GM21529 (cell line): Measurements from ENCODE around the gene MYH13.
A peak's percentile ranks its signal among the peaks of the same experiment; 100 is the strongest.

Source experiments
- ATAC-seq: cut with Tn5 transposase; IDR thresholded peaks from one replicate; pipeline ENCODE4 v1.9.1; 2021; ENCODE audit not compliant: unreplicated experiment

The MYH13 gene

GRCh38 chr17:10349403-10349802 lies 23.4 kb downstream of the MYH13 start:
- no peak for ATAC-seq

GRCh38 chr17:10344816-10345215 lies 28.0 kb downstream of the MYH13 start:
- ATAC-seq: no peak

- ATAC-seq: no peak
Observed at GRCh38 chr17:10339051-10339450, 33.8 kb downstream of the MYH13 start.

GRCh38 chr17:10337976-10338375 lies 34.8 kb downstream of the MYH13 start:
- no peak for ATAC-seq

- ATAC-seq: no peak
Observed at GRCh38 chr17:10337136-10337535, 35.7 kb downstream of the MYH13 start.

- no peak for ATAC-seq
Observed at GRCh38 chr17:10336393-10336792, 36.4 kb downstream of the MYH13 start.

- no peak for ATAC-seq
Observed at GRCh38 chr17:10332515-10332914, 40.3 kb downstream of the MYH13 start.

- ATAC-seq: no peak
Observed at GRCh38 chr17:10328971-10329923, 43.6 kb downstream of the MYH13 start.

- ATAC-seq: no peak
Observed at GRCh38 chr17:10328206-10328605, 44.6 kb downstream of the MYH13 start.

- no peak for ATAC-seq
Observed at GRCh38 chr17:10327640-10328039, 45.2 kb downstream of the MYH13 start.

- no peak for ATAC-seq
Observed at GRCh38 chr17:10325031-10325695, 47.6 kb downstream of the MYH13 start.

- ATAC-seq: no peak
Observed at GRCh38 chr17:10323812-10324610, 48.8 kb downstream of the MYH13 start.

- no peak for ATAC-seq
Observed at GRCh38 chr17:10318535-10318934, 54.3 kb downstream of the MYH13 start.

- ATAC-seq: no peak
Observed at GRCh38 chr17:10317543-10317834, 55.3 kb downstream of the MYH13 start.

- peak; percentile 49 for ATAC-seq
Observed at GRCh38 chr17:10316801-10317542, 55.8 kb downstream of the MYH13 start.

- ATAC-seq: no peak
Observed at GRCh38 chr17:10314329-10314728, 58.5 kb downstream of the MYH13 start.

- ATAC-seq: no peak
Observed at GRCh38 chr17:10313037-10313672, 59.7 kb downstream of the MYH13 start.

GRCh38 chr17:10311131-10311530 lies 61.7 kb downstream of the MYH13 start:
- no peak for ATAC-seq

- ATAC-seq: no peak
Observed at GRCh38 chr17:10309003-10309974, 63.5 kb downstream of the MYH13 start.
